ENCODE data around the gene C17orf113.

DNA sequence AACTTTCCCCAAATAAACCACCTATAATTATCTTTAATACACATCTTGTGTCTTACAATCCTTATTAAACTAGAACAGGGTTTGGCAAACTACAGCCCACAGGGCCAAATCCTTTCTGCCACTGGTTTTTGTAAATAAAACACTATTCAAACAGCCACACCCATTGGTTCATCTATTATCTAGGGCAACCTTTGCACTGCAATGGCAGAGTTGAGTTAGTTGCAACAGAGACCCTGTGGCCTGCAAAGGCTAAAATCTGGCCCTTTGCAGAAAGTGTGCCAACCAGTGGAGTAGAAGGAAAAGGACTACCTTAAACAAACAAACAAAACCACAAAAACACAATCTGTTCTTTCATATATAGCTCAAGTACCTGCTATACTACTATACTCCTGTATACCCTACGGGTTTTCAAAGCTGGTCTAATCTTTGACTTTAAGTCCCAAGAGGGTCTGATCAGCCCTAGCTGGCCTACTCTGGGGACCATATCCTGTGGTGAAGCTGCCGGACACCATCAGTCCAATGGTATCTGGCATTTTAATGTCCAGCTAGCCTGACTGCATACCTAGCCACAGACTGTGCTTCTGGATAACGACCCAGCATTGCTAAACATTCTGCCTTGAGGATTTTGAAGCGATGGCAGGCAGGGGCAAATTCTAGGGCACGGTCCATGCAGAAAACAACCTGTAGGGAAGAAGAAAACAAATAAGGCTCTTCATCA, 60.5 kb downstream of the C17orf113 start:
- TF ChIP-seq EZH2 (IDR thresholded peaks at IDR 0.05) (no peak), POLR2AphosphoS5 (IDR thresholded peaks at IDR 0.05; ENCODE audit: borderline replicate concordance, low read depth, low read length) (no peak)
